Measurements from ENCODE around the gene AHI1.
"Not testable (repeated sequence)": the region's sequence is repeated elsewhere in the genome, so short reads cannot be mapped to it uniquely, and the experiment has no call there.

Gene AHI1

GRCh38 chr6:135505222-135505621, 7.7 kb upstream of the AHI1 start:
- no peak for DNase-seq

GRCh38 chr6:135504734-135505133, 7.2 kb upstream of the AHI1 start:
- DNase-seq: no peak

GRCh38 chr6:135503703-135504475, 6.3 kb upstream of the AHI1 start:
- DNase-seq: no peak

GRCh38 chr6:135499441-135500340, 2.2 kb upstream of the AHI1 start:
- no peak for DNase-seq

- peak; percentile 71 to 75 for DNase-seq
Measured at GRCh38 chr6:135498185-135498841, 773 bp upstream of the AHI1 start.

GRCh38 chr6:135496800-135497411, 634 bp downstream of the AHI1 start:
- no peak for DNase-seq

- no peak for DNase-seq
Measured at GRCh38 chr6:135493218-135493961, 4.2 kb downstream of the AHI1 start.

- no peak for DNase-seq
Measured at GRCh38 chr6:135490381-135490780, 7.2 kb downstream of the AHI1 start.

GRCh38 chr6:135488023-135488422, 9.5 kb downstream of the AHI1 start:
- no peak for DNase-seq

- not testable (repeated sequence) for DNase-seq
Measured at GRCh38 chr6:135483903-135484302, 13.6 kb downstream of the AHI1 start.

- DNase-seq: no peak
Measured at GRCh38 chr6:135481783-135482369, 15.7 kb downstream of the AHI1 start.

- DNase-seq: no peak
Measured at GRCh38 chr6:135479601-135480000, 17.9 kb downstream of the AHI1 start.

- DNase-seq: no peak
Measured at GRCh38 chr6:135478626-135479025, 18.9 kb downstream of the AHI1 start.

- no peak for DNase-seq
Measured at GRCh38 chr6:135475292-135475886, 22.2 kb downstream of the AHI1 start.

- DNase-seq: no peak
Measured at GRCh38 chr6:135474362-135474761, 23.2 kb downstream of the AHI1 start.

GRCh38 chr6:135465903-135466302, 31.6 kb downstream of the AHI1 start:
- no peak for DNase-seq

GRCh38 chr6:135465307-135465706, 32.2 kb downstream of the AHI1 start:
- no peak for DNase-seq

GRCh38 chr6:135464634-135465033, 32.9 kb downstream of the AHI1 start:
- no peak for DNase-seq

GRCh38 chr6:135461208-135461607, 36.3 kb downstream of the AHI1 start:
- no peak for DNase-seq

GRCh38 chr6:135458051-135458450, 39.5 kb downstream of the AHI1 start:
- DNase-seq: no peak

- DNase-seq: no peak
Measured at GRCh38 chr6:135451617-135452190, 45.8 kb downstream of the AHI1 start.

Data from activated T-cell treated with anti-CD3 and anti-CD28 coated beads, Interleukin-2, amount 50 U/mL, for 48 hours (primary cell).